K562 (cell line): ENCODE measurements around the gene CPB1.

ENCODE experiments used
- CEBPB ChIP-seq: fragments of 450-650 bp; IDR thresholded peaks from 2 replicates; pipeline ENCODE4 v1.6.1; 2016; ENCODE audit warnings: missing genetic modification characterization, missing compliant biosample characterization
- CREB5 ChIP-seq: fragments of 250-450 bp; sonication (Bioruptor Pico); IDR thresholded peaks from 2 replicates; pipeline ENCODE4 v1.5.0; 2020; ENCODE audit warnings: mild to moderate bottlenecking
- CUX1 ChIP-seq: fragments of 200-800 bp; sonication (Bioruptor generic); IDR thresholded peaks from 2 replicates; pipeline ENCODE4 v1.6.1; 2016; ENCODE audit warnings: missing genetic modification characterization, missing compliant biosample characterization
- EZH2 ChIP-seq: IDR thresholded peaks from 2 replicates; pipeline ENCODE4 v1.6.1; 2012; ENCODE audit warnings: low read depth, mild to moderate bottlenecking, inconsistent platforms, low read length, borderline replicate concordance
- JUN ChIP-seq, 2 experiments: sonication (generic) in 1 of 2; formaldehyde crosslinking in 1 of 2; IDR thresholded peaks; 2 replicates each; pipeline versions ENCODE4 v1.6.1 to v1.8.0; 2012 to 2022; ENCODE audit warnings: borderline replicate concordance in 2 of 2, mild to moderate bottlenecking in 2 of 2, improper control_type of control experiment in 1 of 2, low read depth in 1 of 2, low read length in 1 of 2, missing genetic modification reagents in 1 of 2
- L3MBTL2 ChIP-seq: fragments of 450-650 bp; IDR thresholded peaks from 2 replicates; pipeline ENCODE4 v1.6.1; 2016; ENCODE audit warnings: mild to moderate bottlenecking, moderate library complexity
- MLLT1 ChIP-seq, 2 experiments: fragments of 450-650 bp; IDR thresholded peaks; 2 replicates each; pipeline ENCODE4 v1.6.1; 2016
- POLR2A ChIP-seq: fragments of 450-650 bp; conservative IDR thresholded peaks from 2 replicates; pipeline ENCODE4 v1.6.1; 2016
- SMARCC2 ChIP-seq: fragments of 450-650 bp; IDR thresholded peaks from 2 replicates; pipeline ENCODE4 v1.6.1; 2017; ENCODE audit warnings: antibody characterized with exemption, moderate library complexity, mild to moderate bottlenecking, low read depth
- SREBF2 ChIP-seq: sonication (generic); formaldehyde crosslinking; IDR thresholded peaks from 2 replicates; pipeline ENCODE4 v1.4.0; 2020; ENCODE audit warnings: mild to moderate bottlenecking, missing genetic modification reagents
- TAF1 ChIP-seq: IDR thresholded peaks from 2 replicates; pipeline ENCODE4 v1.6.1; 2011; ENCODE audit warnings: mild to moderate bottlenecking, low read length, moderate library complexity; ENCODE audit not compliant: insufficient read depth, control insufficient read depth, severe bottlenecking; ENCODE audit errors: extremely low read depth
- TF ChIP-seq, protein P1 (sequence below): sonication (generic); formaldehyde crosslinking; IDR thresholded peaks from 2 replicates; pipeline ENCODE4 v1.9.0; 2022; ENCODE audit warnings: mild to moderate bottlenecking, missing genetic modification reagents

DNA sequence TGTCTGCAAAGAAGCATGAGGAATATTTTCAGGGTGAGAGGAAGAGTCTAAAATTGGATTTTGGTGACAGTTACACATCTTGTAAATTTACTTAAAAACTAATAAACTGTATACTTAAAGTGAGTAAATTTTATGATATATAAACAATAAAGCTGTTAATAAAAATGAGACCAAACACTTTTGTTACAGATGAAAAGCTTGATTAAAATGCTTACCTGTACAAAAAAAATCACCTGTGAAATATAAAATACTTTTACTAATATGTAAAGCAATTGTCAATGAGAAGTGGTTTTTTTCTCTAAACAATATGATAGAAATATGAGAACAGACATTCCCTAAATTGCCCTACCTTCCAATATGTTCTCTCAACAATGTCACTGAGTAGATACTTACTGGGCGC lies 27.2 kb upstream of the CPB1 start:
- TF ChIP-seq JUN (IDR thresholded peaks at IDR 0.05; ENCODE audit: borderline replicate concordance, low read depth, low read length) (no peak), JUN (CRISPR knock-in tag; IDR thresholded peaks at IDR 0.05; ENCODE audit: borderline replicate concordance) (no peak), POLR2A (no peak), SREBF2 (no peak), SMARCC2 (no peak), CUX1 (CRISPR knock-in tag) (no peak), MLLT1 (IDR thresholded peaks at IDR 0.05) (no peak), CEBPB (tag) (no peak), CREB5 (CRISPR knock-in tag) (no peak), TAF1 (no peak), L3MBTL2 (no peak), EZH2 (no peak)
- TF ChIP-seq, protein P1, sequence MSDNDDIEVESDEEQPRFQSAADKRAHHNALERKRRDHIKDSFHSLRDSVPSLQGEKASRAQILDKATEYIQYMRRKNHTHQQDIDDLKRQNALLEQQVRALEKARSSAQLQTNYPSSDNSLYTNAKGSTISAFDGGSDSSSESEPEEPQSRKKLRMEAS (CRISPR knock-in tag): no peak
